GM12878 (cell line): Measurements from ENCODE around the gene ITPRIPL2. TPM values are rescaled to one million over a fixed set of nuclear protein-coding genes. Genes with fewer than 3 reads are reported as not detected.

ENCODE experiments used
- ATF7 ChIP-seq: fragments of 450-650 bp; IDR thresholded peaks from 2 replicates; pipeline ENCODE4 v1.6.1; 2016; ENCODE audit warnings: low read depth, mild to moderate bottlenecking
- BHLHE40 ChIP-seq, 2 experiments: fragments of 450-650 bp in 1 of 2; IDR thresholded peaks; 2 replicates each; pipeline ENCODE4 v1.6.1; 2011 to 2017; ENCODE audit warnings: low read depth in 2 of 2, borderline replicate concordance in 1 of 2, improper control_type of control experiment in 1 of 2, low read length in 1 of 2, mild to moderate bottlenecking in 1 of 2
- ELK1 ChIP-seq: IDR thresholded peaks from 2 replicates; pipeline ENCODE4 v1.6.1; 2012; ENCODE audit warnings: low read depth, low read length, improper control_type of control experiment
- ETV6 ChIP-seq, 2 experiments: fragments of 450-650 bp in 1 of 2; IDR thresholded peaks in 1 of 2; conservative IDR thresholded peaks in 1 of 2; 2 replicates each; pipeline ENCODE4 v1.6.1; 2014; ENCODE audit warnings: antibody characterized with exemption in 1 of 2, borderline replicate concordance in 1 of 2, low read depth in 1 of 2, mild to moderate bottlenecking in 1 of 2, moderate library complexity in 1 of 2
- GATAD2B ChIP-seq: fragments of 450-650 bp; conservative IDR thresholded peaks from 2 replicates; pipeline ENCODE4 v1.6.1; 2017; ENCODE audit warnings: low read depth, mild to moderate bottlenecking, moderate library complexity
- KAT2A ChIP-seq: conservative IDR thresholded peaks from 2 replicates; pipeline ENCODE4 v1.6.1; 2011; ENCODE audit warnings: low read depth, low read length; ENCODE audit not compliant: control insufficient read depth
- MYC ChIP-seq: IDR thresholded peaks from 2 replicates; pipeline ENCODE4 v1.6.1; 2011; ENCODE audit warnings: mild to moderate bottlenecking, low read length, moderate library complexity, inconsistent platforms; ENCODE audit not compliant: insufficient read depth, insufficient replicate concordance, insufficient read length, severe bottlenecking
- PKNOX1 ChIP-seq: fragments of 450-650 bp; IDR thresholded peaks from 2 replicates; pipeline ENCODE4 v1.6.1; 2016; ENCODE audit warnings: mild to moderate bottlenecking
- POLR2AphosphoS2 ChIP-seq: IDR thresholded peaks from 2 replicates; pipeline ENCODE4 v1.6.1; 2011; ENCODE audit warnings: low read depth, mild to moderate bottlenecking, low read length, improper control_type of control experiment, moderate library complexity
- RAD51 ChIP-seq: fragments of 450-650 bp; IDR thresholded peaks from 2 replicates; pipeline ENCODE4 v1.6.1; 2016; ENCODE audit warnings: moderate library complexity, mild to moderate bottlenecking, inconsistent platforms
- RUNX3 ChIP-seq: IDR thresholded peaks from 2 replicates; pipeline ENCODE4 v1.6.1; 2012; ENCODE audit warnings: low read length, inconsistent platforms
- SREBF1 ChIP-seq: IDR thresholded peaks from 2 replicates; pipeline ENCODE4 v1.6.1; 2012; ENCODE audit warnings: mild to moderate bottlenecking, low read length
- SREBF2 ChIP-seq: IDR thresholded peaks from 2 replicates; pipeline ENCODE4 v1.6.1; 2012; ENCODE audit warnings: mild to moderate bottlenecking, low read length
- STAT3 ChIP-seq: IDR thresholded peaks from 2 replicates; pipeline ENCODE4 v1.6.1; 2011; ENCODE audit warnings: low read depth, low read length, improper control_type of control experiment
- USF1 ChIP-seq: IDR thresholded peaks from 2 replicates; pipeline ENCODE4 v1.6.1; 2011; ENCODE audit warnings: borderline replicate concordance, low read depth, mild to moderate bottlenecking, moderate library complexity, mixed read lengths, low read length; ENCODE audit not compliant: insufficient read depth; ENCODE audit errors: extremely low read length
- ZNF207 ChIP-seq: fragments of 450-650 bp; IDR thresholded peaks from 2 replicates; pipeline ENCODE4 v1.6.1; 2014; ENCODE audit warnings: antibody characterized with exemption, mild to moderate bottlenecking, borderline replicate concordance
- polyA plus RNA-seq, 11 experiments: library from polyadenylated mRNA; depleted of rRNA in 4 of 11; unstranded in 6 of 11; stranded (reverse) in 5 of 11; fragments of >200 nt; fragmentation: Nextera tagmentation in 4 of 11; fragmentation: Illumina TruSeq in 1 of 11; extraction: Ambion mirVana in 4 of 11; extraction: Trizol in 1 of 11; gene quantifications; 1 replicate in 1 of 11; 2 replicates in 10 of 11; pipeline versions ENCODE4 v1.2.1 to v1.2.3, GENCODE V29; 2011 to 2016; ENCODE audit warnings: inconsistent platforms in 2 of 11, missing spikeins in 2 of 11, low read depth in 1 of 11
- total RNA-seq, 4 experiments: library from RNA; depleted of rRNA in 3 of 4; stranded (reverse); fragments of >200 nt in 3 of 4; fragmentation: Illumina TruSeq in 1 of 4; extraction: Trizol in 1 of 4; gene quantifications; 2 replicates each; pipeline versions ENCODE4 v1.2.1 to v1.2.3, GENCODE V29; 2013 to 2021
- TF ChIP-seq, protein P1 (sequence below): fragments of 450-650 bp; conservative IDR thresholded peaks from 2 replicates; pipeline ENCODE4 v1.6.1; 2017; ENCODE audit warnings: mild to moderate bottlenecking, moderate library complexity
- TF ChIP-seq, protein P2 (sequence below), 3 experiments: IDR thresholded peaks in 2 of 3; conservative IDR thresholded peaks in 1 of 3; 2 replicates each; pipeline ENCODE4 v1.5.1; 2011; ENCODE audit warnings: low read depth in 3 of 3, low read length in 3 of 3, mild to moderate bottlenecking in 3 of 3, control low read depth in 2 of 3, moderate library complexity in 2 of 3, inconsistent platforms in 1 of 3, mixed read lengths in 1 of 3; ENCODE audit not compliant: control insufficient read depth in 2 of 3, insufficient read depth in 1 of 3; ENCODE audit errors: extremely low read depth in 1 of 3
- TF ChIP-seq, protein P3 (sequence below): IDR thresholded peaks from 2 replicates; pipeline ENCODE4 v1.6.1; 2011; ENCODE audit warnings: mild to moderate bottlenecking, low read depth, low read length, moderate library complexity; ENCODE audit not compliant: insufficient replicate concordance

ITPRIPL2 gene
- total and polyA plus RNA-seq, 10 of the 15 experiments (the other 5 are each of a cell fraction or from before 2014, with no cell fraction given) = 0.48 to 14.3 (median 3.5) TPM

- TF ChIP-seq POLR2AphosphoS2 (no peak), ELK1 (no peak), USF1 (no peak), ZNF207 (no peak), ETV6 (conservative IDR thresholded peaks at IDR 0.05 in 1 of 2, IDR thresholded peaks at IDR 0.05 in 1 of 2; ENCODE audit: borderline replicate concordance in 1 of 2, low read depth in 1 of 2) (no peak), MYC (no peak), ATF7 (no peak), KAT2A (no peak), RAD51 (no peak), RUNX3 (0 out of 2 replicates have a peak, but pooled peaks have one; percentile 32), GATAD2B (0 out of 2 replicates have a peak, but pooled peaks have one; percentile 37), SREBF2 (no peak), SREBF1 (no peak), STAT3 (no peak), PKNOX1 (no peak), BHLHE40 (IDR thresholded peaks at IDR 0.05; ENCODE audit: borderline replicate concordance in 1 of 2, low read depth in 2 of 2, low read length in 1 of 2) (peak; percentile 36 to 63; a peak in 2 of 4 replicates)
- TF ChIP-seq, protein P1, sequence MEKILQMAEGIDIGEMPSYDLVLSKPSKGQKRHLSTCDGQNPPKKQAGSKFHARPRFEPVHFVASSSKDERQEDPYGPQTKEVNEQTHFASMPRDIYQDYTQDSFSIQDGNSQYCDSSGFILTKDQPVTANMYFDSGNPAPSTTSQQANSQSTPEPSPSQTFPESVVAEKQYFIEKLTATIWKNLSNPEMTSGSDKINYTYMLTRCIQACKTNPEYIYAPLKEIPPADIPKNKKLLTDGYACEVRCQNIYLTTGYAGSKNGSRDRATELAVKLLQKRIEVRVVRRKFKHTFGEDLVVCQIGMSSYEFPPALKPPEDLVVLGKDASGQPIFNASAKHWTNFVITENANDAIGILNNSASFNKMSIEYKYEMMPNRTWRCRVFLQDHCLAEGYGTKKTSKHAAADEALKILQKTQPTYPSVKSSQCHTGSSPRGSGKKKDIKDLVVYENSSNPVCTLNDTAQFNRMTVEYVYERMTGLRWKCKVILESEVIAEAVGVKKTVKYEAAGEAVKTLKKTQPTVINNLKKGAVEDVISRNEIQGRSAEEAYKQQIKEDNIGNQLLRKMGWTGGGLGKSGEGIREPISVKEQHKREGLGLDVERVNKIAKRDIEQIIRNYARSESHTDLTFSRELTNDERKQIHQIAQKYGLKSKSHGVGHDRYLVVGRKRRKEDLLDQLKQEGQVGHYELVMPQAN = no peak
- TF ChIP-seq, protein P2, sequence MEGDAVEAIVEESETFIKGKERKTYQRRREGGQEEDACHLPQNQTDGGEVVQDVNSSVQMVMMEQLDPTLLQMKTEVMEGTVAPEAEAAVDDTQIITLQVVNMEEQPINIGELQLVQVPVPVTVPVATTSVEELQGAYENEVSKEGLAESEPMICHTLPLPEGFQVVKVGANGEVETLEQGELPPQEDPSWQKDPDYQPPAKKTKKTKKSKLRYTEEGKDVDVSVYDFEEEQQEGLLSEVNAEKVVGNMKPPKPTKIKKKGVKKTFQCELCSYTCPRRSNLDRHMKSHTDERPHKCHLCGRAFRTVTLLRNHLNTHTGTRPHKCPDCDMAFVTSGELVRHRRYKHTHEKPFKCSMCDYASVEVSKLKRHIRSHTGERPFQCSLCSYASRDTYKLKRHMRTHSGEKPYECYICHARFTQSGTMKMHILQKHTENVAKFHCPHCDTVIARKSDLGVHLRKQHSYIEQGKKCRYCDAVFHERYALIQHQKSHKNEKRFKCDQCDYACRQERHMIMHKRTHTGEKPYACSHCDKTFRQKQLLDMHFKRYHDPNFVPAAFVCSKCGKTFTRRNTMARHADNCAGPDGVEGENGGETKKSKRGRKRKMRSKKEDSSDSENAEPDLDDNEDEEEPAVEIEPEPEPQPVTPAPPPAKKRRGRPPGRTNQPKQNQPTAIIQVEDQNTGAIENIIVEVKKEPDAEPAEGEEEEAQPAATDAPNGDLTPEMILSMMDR (IDR thresholded peaks at IDR 0.05 in 2 of 3, conservative IDR thresholded peaks at IDR 0.05 in 1 of 3; ENCODE audit: control insufficient read depth in 2 of 3, extremely low read depth in 1 of 3, insufficient read depth in 1 of 3, low read depth in 3 of 3, low read length in 3 of 3) = peak; percentile 95 to 96 (median 95)
- TF ChIP-seq, protein P3, sequence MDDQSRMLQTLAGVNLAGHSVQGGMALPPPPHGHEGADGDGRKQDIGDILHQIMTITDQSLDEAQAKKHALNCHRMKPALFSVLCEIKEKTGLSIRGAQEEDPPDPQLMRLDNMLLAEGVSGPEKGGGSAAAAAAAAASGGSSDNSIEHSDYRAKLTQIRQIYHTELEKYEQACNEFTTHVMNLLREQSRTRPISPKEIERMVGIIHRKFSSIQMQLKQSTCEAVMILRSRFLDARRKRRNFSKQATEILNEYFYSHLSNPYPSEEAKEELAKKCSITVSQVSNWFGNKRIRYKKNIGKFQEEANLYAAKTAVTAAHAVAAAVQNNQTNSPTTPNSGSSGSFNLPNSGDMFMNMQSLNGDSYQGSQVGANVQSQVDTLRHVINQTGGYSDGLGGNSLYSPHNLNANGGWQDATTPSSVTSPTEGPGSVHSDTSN = no peak
These were observed 27.2 kb upstream of the ITPRIPL2 start (continued) for GRCh38 chr16:19086322-19087199.
